ENCODE measurements around the gene MCHR2.
"Not testable (repeated sequence)": the region's sequence is repeated elsewhere in the genome, so short reads cannot be mapped to it uniquely, and the experiment has no call there.

Gene MCHR2

DNA sequence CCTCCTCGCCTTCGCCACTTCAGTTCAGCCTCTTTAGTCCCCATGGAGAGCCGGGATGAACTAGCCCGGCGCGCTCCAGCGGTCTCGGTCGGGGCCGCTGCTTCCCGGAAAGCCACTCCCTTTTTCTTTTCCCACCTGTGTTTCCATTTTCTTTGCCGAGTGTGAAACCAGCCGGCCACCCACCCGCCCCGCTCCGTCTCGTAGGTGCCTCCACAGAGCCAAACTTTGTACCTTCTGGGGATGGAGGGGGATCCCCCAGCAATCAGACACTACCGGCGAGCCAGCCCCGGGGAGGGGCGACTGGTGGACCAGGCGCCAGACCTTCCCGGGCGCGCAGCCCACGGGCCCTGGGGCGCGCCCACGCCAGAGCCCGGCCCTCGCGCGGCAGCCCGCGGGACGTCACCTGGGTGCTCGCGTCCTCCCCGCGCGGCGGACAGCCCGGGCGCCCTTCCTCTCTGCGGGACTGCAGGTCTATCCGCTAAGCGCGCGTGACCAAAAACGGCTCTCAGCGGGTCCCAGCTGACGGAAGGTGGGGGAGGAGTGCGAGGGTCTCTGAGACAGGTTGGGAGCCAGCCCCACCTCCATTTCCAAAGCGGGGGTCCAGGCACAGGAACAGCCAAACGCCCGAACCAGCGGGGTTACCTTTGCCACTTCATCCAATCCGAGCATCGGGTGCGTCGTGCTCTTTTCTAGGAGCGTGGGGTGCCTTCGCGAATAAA lies at the start of gene MCHR2:
MCHR2 (minus strand) TSS at position 691 of the 719 bp plus-strand sequence. CDS start 38,076 bp downstream, outside the sequence.
- no peak for DNase-seq (ENCODE audit: low spot score)

DNA sequence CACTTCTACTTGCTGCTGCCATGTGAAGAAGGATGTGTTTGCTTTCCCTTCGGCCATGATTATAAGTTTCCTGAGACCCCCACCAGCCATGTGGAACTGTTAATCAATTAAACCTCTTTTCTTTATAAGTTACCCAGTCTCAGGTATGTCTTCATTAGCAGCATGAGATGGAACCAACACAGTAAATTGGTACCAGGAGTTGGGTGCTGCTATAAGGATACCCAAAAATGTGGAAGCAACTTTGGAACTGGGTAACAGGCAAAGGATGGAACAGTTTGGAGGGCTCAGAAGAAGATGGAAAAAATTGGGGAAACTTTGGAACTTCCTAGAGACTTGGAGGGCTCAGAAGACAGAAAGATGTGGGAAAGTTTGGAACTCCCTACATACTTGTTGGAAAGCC lies 44.5 kb upstream of the MCHR2 start:
- not testable (repeated sequence) for DNase-seq (ENCODE audit: low spot score)

GRCh38 chr6:100035873-100036653 lies 42.0 kb upstream of the MCHR2 start:
- DNase-seq (ENCODE audit: low spot score) = no peak

GRCh38 chr6:100023798-100024197 lies 29.8 kb upstream of the MCHR2 start:
- no peak for DNase-seq (ENCODE audit: low spot score)

DNA sequence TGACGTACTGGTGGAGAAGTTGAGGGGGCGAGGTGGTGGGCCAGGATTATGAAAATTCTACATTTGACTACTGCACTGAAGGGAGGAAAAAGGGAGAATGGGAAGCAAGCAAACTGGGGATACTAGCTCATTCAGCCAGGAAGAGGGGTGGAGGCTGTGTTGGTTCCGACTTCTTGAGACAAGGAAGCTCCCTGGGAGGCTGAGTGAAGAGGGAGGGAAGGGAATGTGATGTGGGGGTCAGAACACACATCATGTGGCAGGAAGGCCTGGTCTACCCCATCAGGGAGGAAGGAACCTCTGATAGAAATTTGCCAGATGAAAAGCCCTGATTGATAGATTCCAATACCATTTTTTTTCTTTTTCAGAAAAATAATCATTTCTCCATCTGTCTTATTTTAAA lies 28.8 kb upstream of the MCHR2 start:
- no peak for DNase-seq (ENCODE audit: low spot score)

GRCh38 chr6:100008857-100009256 lies 14.8 kb upstream of the MCHR2 start:
- no peak for DNase-seq (ENCODE audit: low spot score)

DNA sequence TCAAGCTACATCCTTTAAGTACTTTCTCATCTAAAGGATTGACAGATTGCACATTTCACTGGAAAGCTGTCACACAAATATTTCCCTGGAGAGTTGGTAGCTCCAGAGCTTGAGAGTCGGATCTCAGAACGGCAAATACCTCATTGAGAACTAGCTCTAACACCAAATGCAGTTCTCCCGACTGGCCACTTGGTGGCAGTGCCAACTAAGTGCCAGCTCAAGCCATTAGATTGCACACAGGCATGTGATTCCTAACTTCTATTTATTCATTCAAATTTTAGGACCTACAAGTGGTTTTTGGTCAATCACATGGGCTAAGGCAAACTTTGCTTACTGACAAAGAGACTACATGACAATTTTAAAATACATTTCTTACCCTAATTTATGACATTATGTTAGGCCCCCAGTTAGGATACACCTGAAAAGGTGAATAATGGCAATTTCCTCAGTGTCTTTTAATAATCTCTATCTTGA lies 7.9 kb upstream of the MCHR2 start:
- DNase-seq (ENCODE audit: low spot score) = no peak

DNA sequence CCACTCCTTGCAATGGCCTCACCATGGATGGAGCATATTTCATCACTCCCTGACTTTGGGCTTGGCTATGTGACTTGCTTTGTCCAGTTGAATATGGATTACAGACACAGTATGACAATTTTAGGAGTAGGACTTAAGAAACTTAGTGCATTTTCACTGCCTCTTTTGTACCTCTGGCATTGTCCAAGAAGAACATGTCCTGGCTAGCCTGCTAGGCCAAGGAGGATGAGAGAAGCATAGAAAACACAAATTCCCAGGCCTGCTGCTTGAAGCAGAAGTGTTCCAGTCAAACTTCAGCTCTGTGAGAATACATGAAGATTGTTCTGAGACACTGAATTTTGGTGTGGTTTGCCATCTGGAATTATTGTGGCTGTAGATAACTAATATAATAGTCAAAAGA lies 3.1 kb upstream of the MCHR2 start:
- DNase-seq (ENCODE audit: low spot score) = no peak

- DNase-seq (ENCODE audit: low spot score) = no peak
These were observed 1.9 kb upstream of the MCHR2 start for GRCh38 chr6:99995916-99996315.

- DNase-seq (ENCODE audit: low spot score) = no peak
These were observed 884 bp downstream of the MCHR2 start for GRCh38 chr6:99993146-99993532.

- no peak for DNase-seq (ENCODE audit: low spot score)
These were observed 2.1 kb downstream of the MCHR2 start for GRCh38 chr6:99991955-99992354.

- DNase-seq (ENCODE audit: low spot score) = no peak
These were observed 13.3 kb downstream of the MCHR2 start for GRCh38 chr6:99980741-99981140.

DNA sequence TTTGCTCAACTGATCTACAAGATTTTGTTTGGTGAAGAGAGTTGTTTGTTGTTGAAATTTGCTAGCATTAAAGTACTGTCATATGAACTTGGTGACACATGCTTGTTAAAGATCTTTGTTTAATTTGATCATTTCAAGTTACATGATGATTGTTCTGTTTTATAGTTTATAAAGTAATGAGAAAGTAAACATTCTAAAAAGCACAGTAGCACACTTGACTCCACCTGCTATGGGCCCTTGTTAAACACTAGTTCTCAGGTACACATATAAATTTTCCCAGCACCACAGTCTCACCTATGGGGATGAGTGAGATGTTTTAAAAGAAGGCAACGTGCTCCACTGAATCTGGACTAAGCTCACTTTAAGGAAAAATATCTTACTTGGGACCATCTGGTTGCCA lies 14.1 kb downstream of the MCHR2 start:
- no peak for DNase-seq (ENCODE audit: low spot score)

DNA sequence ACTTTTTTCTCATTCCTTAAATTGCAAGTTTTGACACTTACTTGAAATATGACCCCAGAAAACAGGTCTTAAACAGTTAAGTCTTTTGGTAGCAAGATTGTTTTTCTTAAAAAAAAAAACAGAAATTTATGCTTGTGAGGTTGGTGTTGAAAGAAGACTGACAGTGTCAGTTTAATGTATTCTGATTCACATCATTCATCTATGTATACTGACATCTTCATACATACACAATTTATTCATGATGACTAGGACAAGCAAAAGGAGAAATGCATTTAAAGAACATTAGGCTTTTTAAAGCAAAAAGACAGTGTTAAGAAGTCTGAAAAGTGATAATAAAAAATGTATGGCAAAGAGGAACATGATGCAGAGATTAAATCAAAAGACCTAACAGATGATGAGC lies 27.0 kb downstream of the MCHR2 start:
- no peak for DNase-seq (ENCODE audit: low spot score)

DNA sequence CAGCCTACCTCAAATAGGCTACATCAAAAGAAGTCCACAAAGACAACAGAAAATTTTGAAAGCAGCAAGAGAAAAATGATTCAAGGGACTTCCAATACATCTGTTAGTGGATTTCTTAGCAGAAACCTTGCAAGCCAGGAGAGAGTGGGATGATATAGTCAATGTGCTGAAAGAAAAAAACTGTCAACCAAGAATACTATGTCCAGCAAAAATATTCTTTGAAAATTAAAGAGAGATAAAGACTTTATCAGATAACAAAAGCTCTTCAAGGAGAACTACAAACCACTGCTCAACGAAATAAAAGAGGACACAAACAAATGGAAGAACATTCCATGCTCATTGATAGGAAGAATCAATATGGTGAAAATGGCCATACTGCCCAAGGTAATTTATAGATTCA lies 34.0 kb downstream of the MCHR2 start:
- DNase-seq (ENCODE audit: low spot score) = no peak

GRCh38 chr6:99951016-99951805 lies 42.8 kb downstream of the MCHR2 start:
- DNase-seq (ENCODE audit: low spot score) = no peak

GRCh38 chr6:99946005-99946404 lies 48.0 kb downstream of the MCHR2 start:
- no peak for DNase-seq (ENCODE audit: low spot score)

GRCh38 chr6:99943846-99944245 lies 50.2 kb downstream of the MCHR2 start:
- DNase-seq (ENCODE audit: low spot score) = no peak

GRCh38 chr6:99940582-99940981 lies 53.4 kb downstream of the MCHR2 start:
- no peak for DNase-seq (ENCODE audit: low spot score)

DNA sequence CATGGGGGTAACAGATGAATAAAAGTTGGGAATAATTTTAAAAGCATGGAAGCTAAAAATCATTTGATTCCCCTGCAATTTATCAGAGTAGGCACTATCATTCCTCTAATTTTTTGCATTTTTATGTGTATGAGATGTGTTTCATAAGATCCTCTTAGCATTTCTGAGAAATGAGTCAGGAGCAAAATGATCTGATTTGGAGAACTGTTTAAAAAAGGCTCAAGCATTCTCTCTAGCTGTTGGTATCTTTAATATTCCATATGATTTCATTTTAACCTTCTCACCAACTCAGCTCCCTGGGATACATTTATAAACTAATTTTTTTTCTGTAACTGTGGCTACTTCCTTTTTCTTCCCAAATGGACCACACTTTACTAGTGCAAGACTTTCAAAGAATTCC lies 60.9 kb downstream of the MCHR2 start:
- DNase-seq (ENCODE audit: low spot score) = no peak

GRCh38 chr6:99912657-99913056 lies 81.4 kb downstream of the MCHR2 start:
- DNase-seq (ENCODE audit: low spot score) = no peak

DNA sequence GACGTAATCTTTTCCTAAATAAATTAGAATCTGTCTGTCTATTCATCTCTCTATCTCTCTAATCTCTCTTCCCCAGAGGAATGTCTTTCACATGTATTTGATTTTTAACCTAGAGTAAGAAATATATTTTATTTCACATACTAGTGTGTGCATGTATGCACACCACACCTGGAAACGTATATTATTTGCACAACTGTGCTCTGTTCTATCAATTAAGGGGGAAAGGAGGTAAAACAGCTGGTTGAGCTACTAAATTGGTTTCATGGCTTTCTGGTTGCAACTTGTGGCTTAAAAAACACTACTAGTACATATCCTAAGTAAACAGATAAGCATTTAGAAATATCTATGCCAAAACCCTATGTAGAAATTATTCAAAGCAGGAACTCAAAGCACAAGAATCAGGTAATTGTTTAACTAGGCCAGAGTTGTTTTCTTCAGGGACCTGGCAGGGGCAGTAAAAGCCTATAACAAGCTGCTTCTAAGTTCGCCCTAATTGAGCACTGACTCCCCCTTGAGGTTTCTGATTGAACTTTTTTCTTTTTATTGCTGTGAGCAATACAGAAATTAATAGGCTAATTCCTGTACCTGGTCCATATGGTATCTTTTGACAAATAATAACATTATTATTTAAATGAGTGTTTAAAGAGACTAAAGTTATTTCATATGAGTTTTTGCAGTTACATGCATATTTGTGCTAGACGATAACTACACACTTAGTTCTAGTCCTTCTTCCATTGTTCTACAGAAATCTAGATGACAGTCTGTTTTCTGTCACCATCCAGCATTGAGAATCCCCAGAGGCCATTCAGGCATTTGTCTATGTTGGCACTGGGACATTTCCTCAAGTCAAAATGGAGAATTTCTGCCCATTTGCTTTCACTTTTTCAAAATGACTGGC lies 88.6 kb downstream of the MCHR2 start:
- no peak for DNase-seq (ENCODE audit: low spot score)

All from left forelimb (tissue), 1 donor.